Medulla oblongata (tissue), 1 donor: ENCODE measurements around the gene CHN1.

ENCODE experiments used
- DNase-seq: peaks from one replicate; pipeline ENCODE4 v3.0.0-alpha.2; 2015; ENCODE audit errors: extremely low spot score

CHN1 gene, protein sequence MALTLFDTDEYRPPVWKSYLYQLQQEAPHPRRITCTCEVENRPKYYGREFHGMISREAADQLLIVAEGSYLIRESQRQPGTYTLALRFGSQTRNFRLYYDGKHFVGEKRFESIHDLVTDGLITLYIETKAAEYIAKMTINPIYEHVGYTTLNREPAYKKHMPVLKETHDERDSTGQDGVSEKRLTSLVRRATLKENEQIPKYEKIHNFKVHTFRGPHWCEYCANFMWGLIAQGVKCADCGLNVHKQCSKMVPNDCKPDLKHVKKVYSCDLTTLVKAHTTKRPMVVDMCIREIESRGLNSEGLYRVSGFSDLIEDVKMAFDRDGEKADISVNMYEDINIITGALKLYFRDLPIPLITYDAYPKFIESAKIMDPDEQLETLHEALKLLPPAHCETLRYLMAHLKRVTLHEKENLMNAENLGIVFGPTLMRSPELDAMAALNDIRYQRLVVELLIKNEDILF

DNA sequence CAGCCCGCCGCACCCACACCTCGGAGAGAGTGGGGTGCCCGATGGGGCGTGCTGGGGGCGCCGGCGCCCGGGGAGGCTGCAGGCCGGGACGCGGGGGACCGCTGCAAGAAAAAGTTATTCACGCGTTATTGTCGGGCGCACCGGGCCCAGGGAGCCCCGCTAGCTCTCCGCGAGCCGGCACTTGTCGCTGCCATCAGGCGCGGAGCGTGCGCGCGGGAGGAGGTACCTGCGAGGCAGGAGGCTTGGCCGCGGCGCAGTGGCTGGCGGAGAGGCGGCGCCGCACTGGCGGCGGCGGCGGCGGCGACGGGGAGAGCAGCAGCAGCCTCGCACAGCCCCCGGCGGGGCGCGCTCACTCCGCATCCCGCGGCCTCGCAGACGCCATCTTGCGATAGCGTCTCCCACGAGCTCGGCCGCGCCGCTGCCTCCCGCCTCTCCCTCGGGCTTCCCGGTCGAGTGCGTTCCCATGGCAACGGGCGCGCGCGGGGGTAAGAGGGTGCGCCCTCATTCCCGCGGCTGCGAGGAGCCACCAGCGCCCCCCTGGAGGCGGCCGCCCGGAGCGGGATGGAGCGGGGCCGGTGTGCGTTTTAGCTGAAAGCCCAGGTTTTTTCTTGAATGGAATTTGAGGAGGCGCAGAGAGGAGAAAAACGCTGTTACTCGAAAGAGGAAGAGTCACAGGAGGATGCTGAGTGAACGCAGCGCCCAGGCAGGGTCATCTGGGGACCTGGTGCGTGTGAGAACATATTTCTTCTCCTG lies at the start of gene CHN1:
CHN1 (minus strand) TSS at position 402 of the 753 bp plus-strand sequence. CDS start 469 bp downstream, outside the sequence.
- peak; percentile 87 for DNase-seq

DNA sequence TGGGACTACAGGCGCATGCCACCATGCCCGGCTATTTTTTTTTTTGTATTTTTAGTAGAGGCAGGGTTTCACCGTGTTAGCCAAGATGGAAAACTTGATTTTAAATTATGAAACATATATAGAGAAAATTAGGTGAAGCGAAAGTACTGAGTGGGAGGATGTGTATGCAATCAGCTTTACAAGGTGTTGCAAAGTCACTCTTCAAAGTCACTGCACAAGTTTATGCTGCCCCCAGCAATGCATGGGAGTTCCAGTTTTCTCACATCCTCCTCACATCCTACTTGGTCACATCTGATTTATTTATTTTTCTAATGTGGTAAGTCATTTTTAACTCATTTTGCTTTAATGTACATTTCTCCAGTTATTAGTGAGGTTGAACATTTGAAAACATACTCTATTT lies 49.2 kb upstream of the CHN1 start:
- no peak for DNase-seq

DNA sequence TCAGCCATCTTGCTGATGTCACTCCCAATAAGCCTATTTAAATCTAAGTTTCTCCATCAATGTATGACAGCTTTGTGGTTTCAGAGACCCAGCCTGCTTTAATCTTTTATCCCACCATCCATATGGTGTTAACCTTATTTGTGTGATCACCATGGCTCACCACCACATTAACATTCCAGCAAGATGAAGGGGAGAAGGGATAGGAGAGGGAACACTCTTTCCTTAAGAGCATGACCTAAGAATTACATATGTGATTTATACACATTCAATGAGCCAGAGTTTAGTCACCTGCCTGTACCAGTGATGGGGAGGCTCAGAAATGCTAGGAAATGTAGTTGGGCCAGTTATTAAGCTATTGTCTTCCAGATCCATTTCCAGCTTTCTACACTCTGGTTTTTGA lies 44.5 kb upstream of the CHN1 start:
- no peak for DNase-seq

DNA sequence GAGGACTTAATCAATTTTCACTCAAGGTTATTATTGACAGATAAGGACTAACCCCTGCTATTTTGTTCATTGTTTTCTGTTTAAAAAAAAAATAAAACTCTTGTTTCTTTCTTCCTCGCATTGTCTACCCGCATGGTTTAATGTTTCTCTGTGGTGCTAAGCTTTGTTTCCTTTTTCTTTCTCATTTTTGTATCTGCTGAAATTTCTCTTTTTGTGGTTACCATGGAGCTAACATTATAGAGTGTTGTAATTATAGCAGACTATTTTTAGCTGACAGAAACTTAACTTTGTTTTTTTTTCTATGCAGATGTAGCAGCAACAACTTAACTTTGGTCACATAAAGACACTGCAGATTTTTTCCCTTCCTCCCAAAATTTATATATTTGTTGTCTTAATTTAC lies 43.1 kb upstream of the CHN1 start:
- no peak for DNase-seq

DNA sequence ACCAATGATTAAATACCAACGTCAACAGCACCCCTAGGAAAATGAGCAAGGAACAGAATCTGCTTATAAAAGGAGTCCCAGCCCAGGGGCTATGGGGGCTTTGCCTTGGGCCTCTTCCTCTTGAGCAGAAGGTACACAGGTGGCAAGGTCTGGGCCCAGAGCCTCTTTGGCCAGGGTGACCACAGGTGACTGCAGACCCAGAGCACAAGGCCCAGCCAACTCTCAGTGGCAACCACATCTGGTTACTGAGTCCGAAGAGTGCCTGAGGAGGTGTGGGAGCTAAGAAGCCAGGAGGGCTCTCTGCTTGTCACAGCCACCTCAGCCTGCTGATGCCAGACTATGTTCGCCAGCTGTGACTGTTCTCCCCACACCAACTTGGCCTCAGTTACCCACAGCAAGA lies 34.3 kb upstream of the CHN1 start:
- DNase-seq = no peak

DNA sequence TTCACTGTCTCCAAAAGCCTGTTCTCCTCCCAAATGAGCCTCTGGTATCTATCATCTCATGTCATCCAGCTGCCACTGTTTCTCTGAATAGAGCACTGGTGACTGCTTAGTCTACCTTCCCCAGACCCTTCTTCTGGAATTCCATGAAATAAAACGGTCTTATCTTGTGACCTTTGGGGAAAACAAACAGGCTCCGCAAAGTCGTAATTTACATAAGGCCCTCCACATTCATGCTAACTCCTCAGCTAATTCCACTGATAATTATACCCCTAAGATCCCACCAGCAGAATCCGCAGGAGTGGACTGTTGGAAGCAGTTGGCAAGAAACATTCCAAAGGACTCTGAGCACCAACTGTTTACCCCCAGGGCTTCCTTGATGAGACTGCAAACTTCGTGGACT lies 33.9 kb upstream of the CHN1 start:
- no peak for DNase-seq

DNA sequence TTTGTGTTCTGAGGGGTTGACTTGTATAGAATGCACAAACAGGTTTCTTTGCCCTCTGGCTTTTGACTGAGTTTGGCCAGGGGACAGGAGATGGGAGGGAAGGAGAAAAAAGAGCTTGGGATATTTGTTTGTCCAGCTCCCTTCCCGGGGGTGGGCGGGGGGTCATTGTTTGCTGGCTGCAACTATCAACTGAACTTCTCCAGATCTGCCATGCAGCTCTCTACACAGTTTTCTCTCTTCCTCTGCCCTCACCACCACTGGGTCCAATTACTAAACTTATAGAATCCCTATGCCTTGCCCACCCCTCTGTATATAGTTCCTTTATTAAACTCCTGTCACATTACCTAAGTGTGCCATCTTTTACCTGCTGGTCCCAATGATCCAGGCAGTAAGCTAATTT lies 32.8 kb upstream of the CHN1 start:
- DNase-seq = no peak

DNA sequence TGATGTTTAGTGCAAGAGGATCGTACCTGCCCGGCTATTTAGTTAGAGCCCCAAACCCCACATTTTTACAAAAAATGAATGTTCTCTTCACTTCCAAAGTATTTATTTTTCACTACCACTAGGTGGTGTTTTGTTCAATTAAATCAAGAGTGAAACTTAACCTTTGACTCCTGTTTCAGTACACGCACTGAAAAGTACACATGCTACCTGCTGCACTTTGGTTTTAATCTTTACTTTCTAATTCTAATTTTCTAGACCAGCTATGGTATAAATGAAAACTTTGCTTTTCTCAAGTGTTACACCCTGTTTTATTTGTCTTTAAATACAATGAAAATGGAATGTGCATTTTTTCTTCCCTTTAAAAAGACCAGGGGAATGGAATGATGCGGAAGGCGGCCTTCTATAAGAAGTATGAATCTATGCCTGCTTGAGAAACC lies 31.4 kb upstream of the CHN1 start:
- peak; percentile 42 for DNase-seq

DNA sequence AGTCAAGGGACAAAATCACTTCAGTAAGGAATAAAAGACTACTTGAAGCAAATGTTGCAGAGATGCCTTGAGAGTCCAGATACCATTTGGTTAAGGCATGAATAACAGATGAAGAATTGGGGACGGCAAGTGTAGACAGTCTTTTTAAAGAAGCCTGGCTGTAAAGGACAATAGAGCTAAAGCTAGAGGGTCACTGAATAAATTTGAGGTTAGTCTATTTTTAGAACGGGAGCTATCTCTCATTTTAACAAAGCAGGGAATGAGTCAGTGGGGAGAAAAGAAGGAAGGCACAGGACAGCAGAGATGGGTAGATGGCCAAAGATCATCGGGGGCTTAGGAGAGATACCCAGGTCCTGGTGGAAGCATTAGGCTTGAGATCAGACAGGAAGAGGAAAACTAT lies 30.6 kb upstream of the CHN1 start:
- no peak for DNase-seq

DNA sequence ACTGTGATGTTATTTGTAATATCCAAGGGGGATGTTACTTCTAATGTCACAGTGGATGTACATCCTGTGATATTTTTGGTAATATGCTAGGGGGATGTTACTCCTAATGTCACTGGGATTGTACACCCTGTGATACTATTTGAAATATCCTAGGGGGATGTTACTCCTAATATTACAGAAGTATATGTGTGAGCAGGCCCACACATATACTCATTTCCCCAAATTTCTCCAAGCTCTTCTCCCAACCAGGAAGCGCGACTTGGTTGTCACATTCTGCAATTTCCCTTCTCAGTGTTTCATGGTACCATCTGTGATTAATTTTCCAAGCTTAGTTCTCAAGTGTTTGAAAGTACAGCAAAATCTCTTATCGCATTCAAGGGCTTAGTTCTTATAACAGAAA lies 29.5 kb upstream of the CHN1 start:
- DNase-seq = no peak

DNA sequence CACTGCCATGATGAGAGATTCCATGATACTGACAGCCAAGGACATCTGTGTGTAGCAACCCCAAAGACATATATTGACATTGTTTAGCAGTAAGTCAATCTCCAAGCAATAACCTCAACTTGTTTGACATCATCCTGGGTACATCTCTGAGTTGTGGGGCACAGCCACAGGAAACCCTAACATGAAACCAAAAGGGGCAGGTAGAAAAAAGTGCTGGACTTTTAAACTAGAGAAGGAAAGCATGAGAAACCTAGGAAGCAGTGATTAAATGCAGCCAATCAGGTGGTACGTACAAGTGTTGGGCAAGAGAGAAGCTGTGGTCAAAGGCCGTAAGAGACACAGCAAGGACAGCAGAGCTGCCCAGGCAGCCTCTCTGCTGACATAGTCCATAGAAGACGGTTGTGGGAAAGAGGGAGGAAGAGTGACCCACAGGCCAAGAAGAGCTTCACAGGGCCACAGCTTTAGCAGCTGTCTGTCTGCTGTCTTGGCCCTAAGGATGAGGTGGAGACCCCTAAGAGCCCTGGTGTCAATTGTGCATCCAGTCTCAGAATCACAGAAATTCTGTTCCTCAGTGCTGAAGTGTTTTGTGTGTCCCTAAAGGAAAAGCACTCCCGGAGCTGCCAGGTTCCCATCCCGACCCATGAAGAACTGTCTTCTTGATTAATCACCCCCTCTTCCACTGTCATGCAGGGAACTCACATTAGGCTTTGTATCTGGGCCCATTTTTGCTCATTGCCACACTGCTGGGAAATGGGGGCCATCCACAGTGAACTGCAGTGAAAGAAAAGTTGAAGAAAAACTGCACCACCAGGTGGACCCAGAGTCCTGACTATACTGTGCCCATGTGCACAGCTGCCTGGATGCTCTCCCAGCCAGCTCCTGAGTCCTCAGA lies 25.4 kb upstream of the CHN1 start:
- DNase-seq = peak; percentile 16

DNA sequence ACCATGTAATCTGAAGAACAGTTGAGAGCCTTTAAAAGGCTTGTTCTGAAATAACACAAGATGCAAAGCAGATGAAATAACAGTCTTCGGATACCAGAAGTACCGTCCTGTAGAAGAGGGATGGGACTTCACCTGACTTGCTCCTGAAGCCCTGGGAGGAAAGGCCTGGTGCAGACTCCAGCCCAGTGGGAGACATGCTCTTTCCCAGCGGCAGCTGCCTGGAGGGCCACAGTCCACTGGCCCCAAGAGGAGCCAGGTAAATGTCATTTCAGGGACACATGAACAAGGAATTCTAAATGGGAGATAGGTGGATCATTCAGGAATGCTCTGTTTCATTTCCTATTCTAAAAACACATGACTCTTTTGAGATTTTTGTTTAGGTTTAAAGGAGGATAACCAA lies 22.6 kb upstream of the CHN1 start:
- DNase-seq = no peak

DNA sequence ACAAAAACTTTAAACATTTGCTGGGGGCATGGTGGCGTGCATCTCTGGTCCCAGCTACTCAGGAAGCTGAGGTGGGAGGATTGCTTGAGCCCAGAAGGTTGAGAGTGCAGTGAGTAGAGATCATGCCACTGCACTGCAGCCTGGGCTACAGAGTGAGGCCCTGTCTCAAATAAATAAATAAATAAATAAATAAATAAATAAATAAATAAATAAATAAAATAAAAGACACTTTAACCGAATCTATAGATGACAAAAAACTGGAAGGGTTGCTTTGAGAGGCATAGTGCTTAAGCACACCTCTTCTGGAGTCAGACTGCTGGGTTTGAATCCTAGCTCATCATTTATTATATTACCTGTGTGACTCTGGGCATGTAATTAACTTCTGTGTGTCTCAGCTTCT lies 21.2 kb upstream of the CHN1 start:
- no peak for DNase-seq

DNA sequence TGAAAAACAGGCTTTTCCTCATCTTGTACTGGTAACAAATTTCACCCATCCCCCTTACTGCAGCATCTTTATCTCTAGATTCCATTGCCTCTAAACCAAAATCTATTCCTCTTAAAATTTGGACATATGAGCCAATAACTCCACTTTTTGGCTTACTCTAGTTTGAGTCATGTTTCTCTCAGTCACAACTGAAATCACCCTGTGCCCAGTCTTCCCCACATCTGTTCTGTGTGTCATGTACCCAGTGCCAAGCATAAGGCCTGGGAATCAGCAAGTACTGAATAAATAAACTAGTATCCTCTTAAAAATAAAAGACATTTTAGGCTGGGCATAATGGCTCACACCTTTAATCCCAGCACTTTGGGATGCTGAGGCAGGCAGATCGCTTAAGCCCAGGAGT lies 20.8 kb upstream of the CHN1 start:
- no peak for DNase-seq

DNA sequence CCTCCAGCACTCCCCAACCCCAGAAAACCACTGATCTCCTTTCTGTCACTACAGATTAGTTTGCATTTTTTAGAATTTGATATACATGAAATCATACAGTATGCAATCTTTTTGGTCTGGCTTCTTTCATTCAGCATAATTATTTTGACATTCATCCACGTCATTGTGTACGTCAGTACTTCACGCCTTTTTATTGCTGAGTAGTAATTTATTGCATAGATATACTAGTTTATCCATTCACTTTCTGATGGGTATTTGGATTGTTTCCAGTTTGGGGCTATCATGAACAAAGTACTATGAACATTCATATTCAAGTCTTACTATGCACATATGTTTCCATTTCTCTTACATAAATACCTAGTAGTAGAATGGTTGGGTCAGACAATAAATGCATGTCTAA lies 20.1 kb upstream of the CHN1 start:
- no peak for DNase-seq

DNA sequence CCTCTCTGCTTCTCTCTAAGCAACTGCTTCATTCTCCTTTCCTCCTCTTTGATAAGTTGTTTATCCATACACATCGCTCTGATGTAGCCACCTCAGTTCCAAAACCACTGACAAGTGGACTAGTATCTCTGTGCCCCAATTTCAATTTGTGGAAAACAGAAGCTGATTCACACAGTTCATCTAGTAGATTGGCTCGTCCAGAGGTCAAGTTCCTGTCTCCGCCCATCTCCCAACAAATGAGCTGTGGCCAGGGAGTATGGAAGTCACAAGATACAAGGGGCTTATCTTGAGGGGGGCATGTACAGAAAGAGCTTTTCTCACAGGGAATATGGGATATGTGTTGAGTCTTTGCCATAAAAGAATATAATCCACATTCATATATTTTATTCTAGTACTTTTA lies 17.7 kb upstream of the CHN1 start:
- DNase-seq = no peak

DNA sequence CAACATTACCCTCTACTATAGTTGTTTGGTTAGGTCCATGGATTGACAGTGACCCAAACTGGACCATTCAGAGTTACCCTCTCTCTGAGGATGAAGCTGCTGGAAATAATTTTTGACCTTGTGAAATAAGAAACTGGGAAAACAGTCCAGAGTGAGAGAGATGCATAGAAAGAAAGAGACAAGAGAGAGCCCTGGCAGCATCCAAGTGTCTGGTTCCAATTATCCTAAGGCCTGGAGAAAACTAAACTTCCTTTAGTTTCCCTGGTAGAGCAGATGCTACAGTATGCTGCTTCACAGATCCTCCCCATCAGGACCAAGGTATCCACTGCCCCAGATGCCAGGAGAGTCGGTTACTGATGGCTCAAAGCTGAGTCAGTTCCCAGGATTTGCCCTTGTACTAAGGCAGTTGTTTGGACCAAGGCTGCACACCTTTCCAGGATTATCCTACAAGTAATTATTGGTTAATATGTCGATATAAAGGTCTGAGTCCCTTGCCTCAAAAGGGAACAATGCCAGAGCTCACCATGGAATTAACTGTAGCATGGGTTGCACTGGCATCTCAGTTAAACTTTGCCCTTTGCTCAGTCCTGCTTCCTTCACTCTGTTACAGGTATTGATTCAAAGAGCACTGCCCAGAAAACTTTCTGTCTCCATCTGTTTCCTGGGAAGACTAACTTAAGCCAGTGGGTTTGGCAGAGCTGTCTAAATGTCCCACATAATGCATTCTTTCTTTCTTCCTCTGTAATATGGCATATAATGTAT lies 14.6 kb upstream of the CHN1 start:
- DNase-seq = no peak

DNA sequence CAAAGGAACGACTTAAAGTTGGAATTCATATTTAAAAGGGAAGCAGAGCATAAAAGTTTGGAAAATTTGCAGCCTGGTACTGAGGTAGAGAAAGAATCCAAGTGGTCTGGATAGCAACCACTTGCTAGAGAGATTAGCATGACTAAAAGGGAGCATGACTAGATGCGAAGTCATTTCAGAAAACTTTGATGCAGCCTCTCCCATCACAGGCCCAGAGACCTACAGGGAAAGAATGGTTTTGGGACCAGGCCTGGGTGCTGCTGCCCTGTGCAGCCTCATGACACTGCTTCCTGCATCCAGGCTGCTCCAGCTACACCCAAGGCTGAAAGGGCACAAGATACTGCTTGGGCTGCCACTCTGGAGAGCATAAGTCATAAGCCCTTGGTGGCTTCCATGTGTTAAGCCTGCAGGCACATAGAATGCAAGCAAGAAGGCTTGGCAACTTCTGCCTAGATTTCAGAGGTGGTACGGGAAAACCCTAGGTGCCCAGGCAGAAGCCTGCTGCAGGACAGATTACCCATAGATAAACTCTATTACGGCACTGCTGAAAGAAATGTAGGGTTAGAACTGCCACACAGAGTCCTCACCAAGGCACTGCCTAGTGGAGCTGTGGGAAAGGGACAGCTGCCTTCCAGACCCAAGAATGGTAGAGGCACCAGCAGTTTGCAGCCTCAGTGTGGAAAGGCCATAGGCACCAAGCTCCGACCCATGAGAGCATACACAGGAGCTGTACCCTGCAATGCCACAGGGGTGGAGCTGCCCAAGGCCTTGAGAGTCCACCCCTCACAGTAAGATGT lies 12.6 kb upstream of the CHN1 start:
- DNase-seq = no peak

DNA sequence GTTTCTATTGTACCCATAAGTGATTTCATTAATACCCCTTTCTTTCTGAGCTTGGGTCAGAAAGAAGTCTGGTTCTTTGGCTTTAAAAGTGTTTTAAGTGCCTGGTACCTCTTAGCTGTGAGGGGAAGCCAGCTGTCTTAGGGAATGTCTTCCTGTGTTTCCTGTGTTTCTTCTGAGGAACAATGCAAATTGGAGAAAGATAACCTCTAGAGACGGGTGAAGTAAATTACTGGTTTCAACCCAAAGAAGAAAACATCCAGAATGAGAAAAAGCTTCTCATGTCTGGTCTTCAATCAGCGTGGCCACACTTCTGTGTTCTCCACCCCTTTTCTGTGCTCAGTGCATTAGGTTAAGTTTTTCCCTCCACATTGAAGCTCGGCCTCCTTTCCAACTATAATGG lies 10.2 kb upstream of the CHN1 start:
- no peak for DNase-seq

DNA sequence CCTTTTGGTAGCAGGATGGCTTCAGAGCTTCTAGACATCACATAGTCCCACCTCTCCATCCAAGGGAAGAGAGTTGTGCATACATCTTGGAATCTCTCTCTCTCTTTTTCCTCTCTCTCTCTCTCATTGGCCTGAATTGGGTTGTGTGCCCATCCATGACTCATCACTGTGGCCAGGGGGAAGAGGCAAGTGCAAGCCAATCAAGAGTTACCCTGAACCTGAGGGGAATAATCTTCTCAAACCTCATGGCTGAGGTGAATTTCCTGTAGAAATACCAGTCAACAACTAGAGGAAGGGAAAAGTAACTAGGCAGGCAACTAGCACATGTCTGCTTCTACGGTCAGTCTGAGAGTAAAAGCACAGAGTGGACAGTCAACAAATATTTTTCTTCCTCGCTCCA lies 7.3 kb upstream of the CHN1 start:
- no peak for DNase-seq

DNA sequence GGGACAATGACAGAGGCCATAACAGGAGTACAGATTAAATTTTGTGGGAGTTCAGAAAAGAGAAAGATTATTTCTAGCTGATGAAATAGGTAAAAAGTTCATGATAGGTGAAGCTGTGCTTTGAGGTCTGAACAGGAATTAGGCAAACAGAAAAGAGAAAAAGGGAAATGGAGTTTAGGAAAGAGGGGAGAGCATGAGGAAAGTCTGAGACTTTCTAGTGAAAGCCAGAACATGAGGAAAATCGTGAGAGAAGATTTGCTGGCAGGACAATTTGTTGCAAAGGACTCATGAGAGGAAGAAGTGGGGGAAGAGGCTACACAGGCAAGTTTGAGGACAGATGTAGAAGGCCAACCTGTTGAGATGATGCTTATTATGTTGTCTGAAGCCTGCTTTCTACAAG lies 6.3 kb upstream of the CHN1 start:
- no peak for DNase-seq
